Stimulated activated CD8-positive, alpha-beta memory T cell treated with anti-CD3 and anti-CD28 coated beads, Interleukin-15, amount 100 ng/mL, for 48 hours (primary cell): Measurements from ENCODE around the gene ADAMTS20.
"Not testable (repeated sequence)": the region's sequence is repeated elsewhere in the genome, so short reads cannot be mapped to it uniquely, and the experiment has no call there.

Experiments used
- DNase-seq, 2 donors: peaks; one replicate each; pipeline ENCODE4 v3.0.0-alpha.2; 2020; ENCODE audit warnings: low read depth in 2 of 2

Gene ADAMTS20

DNA sequence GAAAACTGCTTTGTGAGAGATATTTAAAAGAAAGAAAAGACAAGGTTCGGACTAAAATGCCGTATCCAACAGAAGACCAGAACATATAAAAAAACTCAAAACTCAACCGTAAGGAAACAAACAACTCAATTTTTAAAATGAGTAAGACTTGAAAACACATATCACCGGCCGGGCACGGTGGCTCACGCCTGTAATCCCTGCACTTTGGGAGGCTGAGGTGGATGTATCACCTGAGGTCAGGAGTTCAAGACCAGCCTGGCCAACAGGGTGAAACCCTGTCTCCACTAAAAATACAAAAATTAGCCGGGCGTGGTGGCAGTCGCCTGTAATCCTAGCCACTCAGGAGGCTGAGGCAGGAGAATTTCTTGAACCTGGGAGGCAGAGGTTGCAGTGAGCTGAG is 192.0 kb downstream of the ADAMTS20 start:
- not testable (repeated sequence) for DNase-seq

DNA sequence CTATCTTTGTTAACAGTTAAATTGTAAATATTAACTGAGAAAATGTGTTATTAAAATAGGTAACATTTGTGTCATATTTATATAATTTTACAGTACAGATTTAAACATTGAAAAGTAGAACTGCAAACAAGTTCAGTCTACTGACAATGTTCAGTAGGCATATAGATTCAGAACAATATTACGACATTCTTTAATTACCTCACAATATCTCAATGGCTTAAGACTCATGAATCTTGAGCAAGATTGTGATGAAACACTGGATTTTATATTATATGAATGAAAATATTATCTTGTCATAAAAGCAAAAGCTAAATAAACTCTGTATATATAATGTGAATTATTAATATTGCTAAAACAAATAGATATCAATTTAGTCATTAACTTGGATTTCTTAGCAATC is 194.9 kb downstream of the ADAMTS20 start:
- DNase-seq = no peak

DNA sequence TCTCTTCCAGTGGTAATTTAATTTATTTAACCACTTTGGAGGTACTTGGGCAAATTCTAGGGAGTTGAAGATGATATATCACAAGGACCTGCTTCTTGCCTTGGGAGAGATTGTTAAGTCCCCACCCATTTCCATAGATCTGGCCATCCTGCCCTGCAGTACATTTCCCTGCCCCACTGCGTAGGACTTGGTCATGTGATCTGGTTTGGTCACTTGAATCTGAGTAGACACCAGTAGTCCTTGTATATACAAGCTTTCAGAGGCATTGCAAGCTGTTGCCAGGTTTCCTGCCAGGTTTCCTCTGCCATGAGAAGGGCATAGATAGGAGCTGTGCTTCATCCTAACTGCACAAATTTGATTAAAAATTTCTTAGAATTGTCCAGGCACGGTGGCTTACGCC is 200.0 kb downstream of the ADAMTS20 start:
- no peak for DNase-seq

DNA sequence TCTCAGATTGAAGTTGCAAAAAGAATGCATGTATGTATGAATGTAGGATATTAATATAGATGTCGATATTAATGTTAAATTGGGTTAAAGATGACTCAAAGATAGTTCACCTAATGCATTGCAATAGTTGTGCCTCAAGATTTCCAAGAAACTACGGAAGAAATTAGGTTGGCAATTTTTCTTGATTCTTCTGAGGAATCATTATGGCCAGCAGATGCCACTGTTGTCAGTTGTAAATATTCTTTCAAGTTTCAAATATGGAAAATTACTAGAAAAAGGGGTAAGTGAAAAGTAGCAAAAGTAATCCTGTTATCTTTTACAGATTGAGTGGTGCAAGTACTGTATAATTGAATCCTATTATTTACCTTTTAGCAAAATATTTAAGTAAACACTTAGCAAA is 202.1 kb downstream of the ADAMTS20 start:
- DNase-seq = no peak

DNA sequence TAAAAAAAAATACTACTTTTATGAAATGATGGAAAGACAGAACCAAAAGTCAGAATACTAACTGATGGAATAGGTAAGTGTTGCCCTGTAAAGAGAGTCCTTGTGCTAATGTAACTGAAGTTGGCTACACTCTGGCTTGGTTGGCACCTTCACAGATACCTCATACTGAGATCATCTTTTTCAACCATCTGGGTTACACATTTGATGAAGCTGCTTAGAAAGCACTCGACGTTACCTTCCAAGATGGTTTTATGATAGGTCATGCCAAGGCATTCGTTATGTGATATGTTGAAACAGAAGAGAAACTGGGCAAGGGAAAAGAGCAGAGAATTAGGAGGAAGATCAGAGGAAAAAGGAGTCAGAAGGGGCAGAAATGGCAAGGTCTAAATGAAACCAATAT is 203.8 kb downstream of the ADAMTS20 start:
- no peak for DNase-seq

DNA sequence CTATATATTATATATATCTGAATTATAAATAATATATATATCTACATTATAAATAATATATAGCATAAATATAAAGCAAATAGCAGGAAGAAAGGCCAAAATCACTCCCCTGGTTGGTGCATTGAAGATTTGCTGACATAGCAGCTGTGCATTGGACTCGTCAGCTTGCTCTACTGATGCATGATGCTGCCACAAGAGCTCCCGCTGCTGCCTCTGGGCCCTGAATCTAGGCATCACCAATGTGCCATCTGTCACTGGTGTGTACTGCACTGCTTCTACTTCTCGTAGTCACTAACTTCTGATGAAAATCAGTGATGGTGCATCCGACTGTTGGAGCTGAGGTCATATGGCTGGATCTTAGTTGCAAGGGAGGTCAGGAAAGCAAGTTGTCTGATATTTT is 205.0 kb downstream of the ADAMTS20 start:
- no peak for DNase-seq

DNA sequence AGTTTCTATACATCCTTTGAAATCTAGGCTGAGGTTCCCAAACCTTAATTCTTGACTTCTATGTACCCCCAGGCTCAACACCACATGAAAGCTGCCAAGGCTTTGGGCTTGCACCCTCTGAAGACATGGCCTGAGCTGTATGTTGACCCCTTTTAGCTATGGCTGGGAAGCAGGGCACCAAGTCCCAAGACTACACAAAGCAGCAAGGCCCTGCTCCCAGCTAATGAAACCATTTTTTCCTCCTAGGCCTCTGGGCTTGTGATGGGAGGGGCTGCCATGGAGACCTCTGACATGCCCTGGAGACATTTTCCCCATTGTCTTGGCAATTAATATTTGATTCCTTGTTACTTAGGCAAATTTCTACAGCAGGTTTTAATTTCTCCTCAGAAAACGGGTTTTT is 207.0 kb downstream of the ADAMTS20 start:
- DNase-seq = no peak

DNA sequence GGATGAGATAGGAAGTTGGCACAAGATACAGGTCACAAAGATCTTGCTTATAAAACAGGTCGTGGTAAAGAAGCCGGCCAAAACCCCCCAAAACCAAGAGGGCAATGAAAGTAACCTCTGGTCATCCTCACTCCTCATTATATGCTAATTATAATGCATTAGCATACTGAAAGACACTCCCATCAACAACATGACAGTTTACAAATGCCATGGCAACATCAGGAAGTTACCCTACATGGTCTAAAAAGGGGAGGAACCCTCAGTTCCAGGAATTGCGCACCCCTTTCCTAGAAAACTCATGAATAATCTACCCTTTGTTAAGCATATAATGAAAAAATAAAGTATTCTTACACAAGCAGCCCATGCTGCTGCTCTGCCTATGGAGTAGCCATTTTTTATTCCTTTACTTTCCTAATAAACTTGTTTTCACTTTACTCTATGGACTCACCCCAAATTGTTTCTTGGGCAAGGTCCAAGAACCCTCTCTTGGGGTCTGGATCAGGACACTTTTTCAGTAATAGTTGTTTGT is 210.2 kb downstream of the ADAMTS20 start:
- DNase-seq = not testable (repeated sequence)

DNA sequence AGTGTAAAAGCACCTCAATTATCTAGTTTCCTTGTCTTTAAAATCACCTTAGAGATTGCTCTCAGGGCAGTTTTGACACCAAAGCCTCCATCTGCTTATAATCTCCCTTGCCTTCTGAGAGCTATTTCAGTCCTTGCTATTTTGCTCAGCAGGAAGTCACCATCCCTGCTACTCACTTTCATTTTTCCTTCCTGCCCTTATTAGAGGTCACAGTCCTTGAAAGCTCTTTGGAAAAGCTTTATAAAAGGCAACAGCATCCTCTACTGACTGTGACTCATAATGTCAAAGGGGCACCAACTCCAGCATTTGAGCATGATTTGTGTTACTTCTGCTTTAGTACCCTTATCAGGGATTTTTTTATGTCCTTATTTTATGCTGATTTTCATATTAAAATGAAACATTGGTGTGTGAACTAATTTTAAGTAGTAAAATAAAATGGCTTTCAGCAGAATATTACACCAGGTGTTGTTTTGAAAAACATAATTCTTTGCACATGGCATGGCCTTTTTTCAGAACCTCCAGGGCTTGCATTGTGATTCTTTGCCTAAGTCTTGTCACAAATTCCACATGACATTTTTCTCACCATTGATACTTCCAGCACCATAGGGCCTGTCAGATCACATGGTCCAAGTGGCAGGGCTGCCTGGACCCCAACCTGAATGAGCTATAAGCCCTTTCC is 213.0 kb downstream of the ADAMTS20 start:
- DNase-seq = no peak

DNA sequence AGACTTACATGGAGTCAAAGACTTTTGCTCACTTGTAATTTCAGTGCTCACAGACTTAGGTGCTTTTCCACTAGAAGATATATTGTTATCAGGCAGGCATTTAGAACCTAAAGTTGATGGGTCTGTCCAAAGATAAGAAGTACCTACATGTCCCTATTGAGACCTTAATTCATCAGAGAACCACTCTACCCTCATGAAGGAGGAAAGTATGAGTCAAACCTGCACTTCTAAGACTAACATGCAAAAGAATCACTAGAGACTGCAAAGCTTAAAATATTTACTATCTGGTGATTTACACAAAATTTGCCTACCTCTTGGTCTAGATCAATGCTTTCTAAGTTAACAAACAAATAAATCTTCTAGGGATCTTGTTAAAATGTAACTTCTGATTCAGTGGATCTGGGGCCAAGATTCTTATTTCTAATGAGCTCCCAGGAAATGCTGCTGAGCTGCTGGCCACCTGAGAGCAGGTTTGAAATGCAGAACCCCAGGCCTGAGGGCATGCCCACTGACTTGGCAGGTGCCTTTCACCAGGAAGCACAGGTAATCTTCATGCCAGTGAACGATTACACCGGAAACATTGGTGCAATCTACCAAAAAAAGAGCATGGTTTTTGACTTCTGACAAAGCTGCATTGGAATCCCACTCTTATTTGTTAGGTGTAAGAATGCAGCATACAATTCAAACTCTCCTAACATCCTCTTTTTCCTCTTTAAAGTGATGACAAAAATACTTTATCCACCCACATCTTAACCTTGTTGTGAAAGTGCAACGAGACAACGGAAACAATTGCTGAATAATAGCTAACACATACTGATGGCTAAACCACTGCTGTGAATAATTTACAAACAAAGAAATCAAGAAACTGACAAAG is 214.2 kb downstream of the ADAMTS20 start:
- DNase-seq = no peak

DNA sequence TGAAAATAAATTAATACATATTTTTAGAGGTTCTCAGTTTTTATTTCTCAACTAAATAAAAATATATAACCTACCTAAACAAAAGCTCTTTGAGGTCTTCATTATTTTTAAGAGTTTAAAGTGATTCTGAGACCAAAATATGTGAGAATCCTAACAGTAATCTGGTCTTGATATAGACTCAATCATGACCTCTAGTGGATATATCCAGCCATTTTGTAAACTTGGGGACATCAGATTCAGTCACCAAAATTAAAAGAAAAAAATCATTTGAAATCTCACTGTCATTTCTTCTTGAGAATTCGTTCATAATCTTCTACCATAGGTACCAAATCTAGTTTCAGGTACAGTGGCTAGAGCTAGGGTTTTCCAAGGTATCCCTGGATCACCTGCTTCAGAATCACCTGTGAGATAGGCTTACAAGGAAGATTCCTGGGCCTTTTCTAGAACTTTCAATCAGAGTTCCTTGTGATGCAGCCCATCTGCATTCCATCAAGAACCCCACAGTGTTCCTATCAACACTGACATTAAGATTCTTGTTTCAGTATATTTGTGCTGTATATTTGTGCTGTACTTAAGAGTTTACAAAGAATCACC is 214.9 kb downstream of the ADAMTS20 start:
- no peak for DNase-seq

DNA sequence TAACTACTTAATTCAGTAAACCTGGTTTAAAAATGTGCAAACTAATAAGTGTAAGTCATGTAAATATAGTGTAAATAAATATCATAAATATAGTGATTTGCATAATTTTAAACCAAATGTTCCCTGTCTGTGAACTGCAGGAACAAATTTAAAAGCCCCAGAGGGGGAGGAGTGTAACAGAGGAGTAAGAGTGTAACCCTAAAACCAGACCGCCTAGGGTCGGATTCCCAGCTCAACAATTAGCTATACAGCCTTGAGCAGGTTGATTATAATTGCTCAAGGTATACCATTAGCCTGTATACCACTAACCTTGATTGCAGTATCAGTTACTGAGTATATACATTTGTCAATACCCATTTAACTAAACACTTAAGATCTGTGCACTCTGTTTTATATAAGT is 218.4 kb downstream of the ADAMTS20 start:
- no peak for DNase-seq

DNA sequence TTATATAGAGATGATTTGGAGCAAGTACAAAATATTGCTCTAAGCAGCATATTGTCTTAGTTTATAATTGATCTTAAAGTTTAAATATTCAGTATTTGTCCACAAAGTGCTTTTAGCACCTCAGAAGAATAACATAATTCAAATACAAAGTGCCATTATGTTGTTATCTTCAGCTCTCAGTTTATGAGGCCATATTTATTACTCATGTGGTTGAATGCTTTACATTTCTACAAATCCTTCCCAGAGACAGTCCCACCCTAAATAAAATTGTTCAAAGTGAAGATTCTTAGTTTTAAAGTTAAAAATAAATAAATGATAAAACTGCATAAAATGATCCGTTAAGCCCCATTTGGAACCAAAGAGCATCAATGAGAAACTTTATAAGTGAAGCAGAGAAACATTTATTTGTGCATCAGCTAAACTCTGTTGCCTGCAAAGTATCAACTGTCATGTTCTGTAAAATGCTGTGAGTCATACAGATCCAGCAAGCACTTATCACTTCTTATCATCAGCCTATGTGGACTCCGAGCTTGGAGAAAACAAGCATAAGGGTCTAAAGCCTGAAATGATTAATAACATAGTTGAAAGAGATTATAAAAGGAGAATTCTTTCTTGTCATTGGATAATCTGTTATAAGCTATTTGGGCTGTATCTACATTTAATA is 218.9 kb downstream of the ADAMTS20 start:
- no peak for DNase-seq

DNA sequence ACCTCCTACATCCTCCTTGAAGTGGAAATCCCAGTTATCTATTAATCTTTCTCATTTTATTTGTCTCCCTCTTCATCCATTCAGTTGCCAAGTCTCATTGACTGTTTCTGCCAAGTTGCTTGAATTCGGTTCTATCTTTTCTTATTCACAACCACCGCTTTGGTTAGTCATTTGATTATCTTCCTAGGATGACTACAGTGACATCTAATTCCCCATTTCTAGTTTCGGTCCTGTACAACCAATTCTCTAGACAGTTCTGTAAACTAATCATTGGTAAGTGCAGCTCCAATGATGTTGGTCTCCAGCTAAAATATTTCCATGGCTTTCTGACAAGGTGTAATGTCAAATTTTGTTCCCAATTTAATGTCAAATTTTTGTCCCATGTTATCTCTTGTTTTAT is 220.1 kb downstream of the ADAMTS20 start:
- no peak for DNase-seq

DNA sequence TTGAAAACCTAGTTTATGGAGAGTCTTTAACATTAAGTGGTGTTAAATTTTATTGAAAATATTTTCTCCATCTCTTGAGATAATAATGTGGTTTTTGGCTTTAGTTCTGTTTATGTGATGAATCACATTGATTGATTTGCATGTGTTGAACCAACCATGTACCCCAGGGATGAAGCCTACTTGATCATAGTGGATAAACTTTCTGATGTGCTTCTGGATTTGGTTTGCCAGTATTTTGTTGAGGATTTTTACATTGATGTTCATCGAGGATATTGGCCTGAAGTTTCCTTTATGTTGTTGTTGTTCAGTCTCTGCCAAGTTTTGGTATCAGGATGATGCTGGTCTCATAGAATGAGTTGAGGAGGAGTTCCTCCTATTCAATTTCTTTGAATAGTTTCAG is 222.6 kb downstream of the ADAMTS20 start:
- DNase-seq = no peak

DNA sequence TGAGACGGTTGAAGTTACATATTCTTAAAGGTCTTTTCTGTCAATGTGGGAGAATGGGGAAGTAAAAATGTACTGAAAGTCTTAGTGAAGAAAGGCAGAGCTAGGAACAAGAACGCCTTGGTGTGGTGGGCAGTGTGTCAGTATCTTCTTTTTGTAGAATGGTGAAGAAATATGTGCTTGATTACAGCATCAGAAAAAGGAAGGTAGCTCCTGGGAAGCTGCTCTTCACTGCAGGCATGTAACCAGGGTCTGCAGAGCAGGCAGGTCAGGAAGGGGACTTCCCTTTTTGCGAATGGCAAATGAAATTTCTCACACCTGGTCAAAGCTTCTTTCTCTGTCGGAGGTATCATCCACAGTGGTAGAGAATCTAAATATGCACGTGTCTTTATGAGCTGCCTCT is 226.2 kb downstream of the ADAMTS20 start:
- DNase-seq = no peak

DNA sequence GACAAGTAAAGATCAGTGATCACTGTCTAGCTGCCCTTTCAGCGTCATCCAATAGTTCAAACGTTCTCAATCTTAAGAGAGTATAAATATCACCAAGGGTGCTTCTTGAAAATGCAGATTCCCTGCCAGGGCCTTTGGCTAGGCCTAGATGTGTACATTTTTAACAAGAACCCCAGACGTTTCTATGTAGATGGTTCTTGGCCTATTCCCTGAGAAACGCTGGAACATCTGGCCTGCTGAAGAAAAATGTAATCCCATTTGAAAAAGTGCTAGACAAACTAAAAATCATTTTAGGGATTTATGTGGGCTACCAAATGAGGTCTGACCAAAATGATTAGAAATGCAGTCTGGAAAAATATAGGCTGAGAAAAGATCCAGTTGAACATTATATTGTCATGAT is 231.7 kb downstream of the ADAMTS20 start:
- DNase-seq = no peak

DNA sequence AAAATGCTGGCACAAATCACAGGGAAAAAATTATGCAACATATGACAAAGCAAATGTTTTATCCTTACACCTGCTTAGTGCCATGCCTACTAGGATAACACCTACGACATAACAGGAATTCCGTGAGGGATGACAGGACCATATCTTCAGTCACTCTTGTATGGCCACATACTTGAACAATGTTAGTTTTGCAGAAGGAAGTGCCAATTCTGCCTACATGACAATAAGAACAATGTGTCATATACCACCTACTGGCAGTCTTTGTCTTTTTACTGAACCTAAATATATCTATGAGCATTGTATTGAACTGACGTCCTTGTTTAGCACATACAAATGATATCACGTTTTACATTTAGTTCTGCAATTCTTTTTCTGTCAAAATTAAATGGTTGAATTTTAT is 234.0 kb downstream of the ADAMTS20 start:
- DNase-seq = no peak

DNA sequence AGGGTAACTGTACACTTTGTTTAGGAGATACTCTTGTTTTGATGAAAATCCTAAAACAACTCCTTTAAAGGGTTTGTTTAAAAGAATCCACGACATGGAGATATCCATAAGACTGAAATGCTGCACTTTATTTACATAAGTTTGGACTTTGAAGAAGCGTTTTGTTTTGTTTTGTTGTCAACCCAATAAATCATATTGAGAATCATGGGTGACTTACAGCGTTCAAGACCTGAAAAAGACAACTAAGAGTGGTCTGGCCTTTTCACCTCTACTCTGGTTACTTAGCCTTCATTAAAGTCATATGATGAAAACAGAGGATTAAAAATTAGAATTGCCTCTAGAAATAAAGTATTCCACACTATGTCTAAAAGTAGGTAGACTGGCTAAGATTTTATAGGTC is 234.8 kb downstream of the ADAMTS20 start:
- DNase-seq = no peak

DNA sequence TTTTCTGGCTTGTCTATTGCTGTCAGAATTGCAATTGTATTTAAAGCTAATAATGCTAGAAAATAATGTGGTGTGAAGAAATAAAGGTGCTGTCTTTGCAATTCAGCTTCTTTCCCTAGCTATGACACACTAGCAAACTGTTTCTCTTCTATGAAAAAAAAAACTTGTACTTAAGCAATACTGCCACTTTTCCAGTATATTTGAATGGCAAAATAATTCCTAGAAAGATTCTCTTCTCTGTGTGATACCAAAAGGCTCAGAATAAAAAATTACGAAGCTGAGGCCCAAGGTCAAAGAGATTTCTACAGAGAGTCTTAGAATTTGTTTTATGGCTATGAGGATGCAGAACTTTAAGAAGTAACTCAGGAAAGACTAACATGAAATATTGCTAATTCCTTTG is 235.5 kb downstream of the ADAMTS20 start:
- DNase-seq = no peak

DNA sequence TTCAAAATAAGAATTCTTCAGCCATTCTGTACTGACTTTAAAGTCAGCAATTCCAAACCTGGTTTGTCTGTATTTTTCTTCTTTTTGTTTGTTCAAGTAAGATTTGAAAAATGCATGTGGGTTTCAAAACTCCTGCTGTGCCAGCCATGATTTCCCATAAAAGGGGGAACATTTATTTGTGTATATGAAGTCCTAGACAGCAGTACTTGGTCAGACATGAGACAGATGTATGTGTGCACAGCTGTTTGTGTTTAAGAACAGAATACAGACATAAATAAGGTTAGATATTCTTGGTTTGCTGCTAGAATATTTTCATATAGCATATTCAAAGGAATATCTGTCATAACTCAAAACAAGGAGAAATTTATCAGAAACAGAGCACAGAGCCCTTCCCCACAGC is 236.0 kb downstream of the ADAMTS20 start:
- no peak for DNase-seq

DNA sequence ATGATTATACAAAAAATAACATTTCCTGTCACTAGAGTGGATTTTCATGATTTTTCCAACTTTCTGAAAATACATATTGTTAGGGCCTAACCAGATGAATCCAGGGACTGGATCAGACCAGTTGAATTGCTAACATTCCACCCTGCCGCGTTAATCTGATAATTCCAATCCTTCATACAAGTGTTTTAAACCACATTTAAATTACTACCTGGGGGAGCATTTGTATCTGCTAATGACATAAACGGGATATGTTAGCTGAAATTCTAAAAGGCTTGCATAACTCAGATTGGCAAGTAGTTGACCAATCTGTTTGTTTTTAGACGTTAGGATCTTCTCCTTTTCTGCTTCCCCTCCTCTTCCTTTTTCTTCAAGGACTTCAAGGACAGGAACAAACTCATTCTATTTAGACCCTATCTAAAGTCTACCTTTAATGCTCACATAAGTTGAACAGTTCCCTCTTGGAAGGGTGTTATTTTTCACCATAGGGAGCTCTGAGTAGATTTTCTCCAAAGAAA is 239.0 kb downstream of the ADAMTS20 start:
- DNase-seq = no peak
